Stimulated activated CD4-positive, alpha-beta T cell treated with anti-CD3 and anti-CD28 coated beads, Interleukin-12 subunit alpha, Interleukin-12 subunit beta, amount 100 ng/mL, for 4 hours (primary cell): Measurements from ENCODE around the gene CHIA.
A peak's percentile ranks its signal among the peaks of the same experiment; 100 is the strongest.
"Not testable (repeated sequence)": the region's sequence is repeated elsewhere in the genome, so short reads cannot be mapped to it uniquely, and the experiment has no call there.

Experiments used
- DNase-seq: peaks from one replicate; pipeline ENCODE4 v3.0.0-alpha.2; 2020

Gene CHIA

GRCh38 chr1:111286912-111287311, 3.7 kb upstream of the CHIA start:
- no peak for DNase-seq

DNA sequence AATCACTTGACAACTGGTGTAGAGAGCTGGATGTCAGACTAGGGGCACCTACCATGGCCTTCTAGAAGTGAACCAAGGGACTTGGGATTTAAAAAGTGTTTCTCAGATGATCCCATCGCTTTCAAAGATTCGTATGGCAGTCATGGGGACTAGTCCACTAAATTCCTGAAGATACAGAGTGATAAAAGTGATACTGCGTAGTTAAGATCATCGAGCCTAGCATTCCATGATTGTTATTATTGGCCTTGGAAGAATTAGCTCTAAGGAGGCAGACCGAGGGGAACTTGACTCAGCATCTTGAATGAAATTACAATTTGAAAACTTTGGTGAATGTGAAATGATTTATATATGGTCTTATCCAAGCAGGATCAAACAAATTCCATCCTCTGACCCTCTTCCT, 1.3 kb upstream of the CHIA start:
- DNase-seq, result no peak

DNA sequence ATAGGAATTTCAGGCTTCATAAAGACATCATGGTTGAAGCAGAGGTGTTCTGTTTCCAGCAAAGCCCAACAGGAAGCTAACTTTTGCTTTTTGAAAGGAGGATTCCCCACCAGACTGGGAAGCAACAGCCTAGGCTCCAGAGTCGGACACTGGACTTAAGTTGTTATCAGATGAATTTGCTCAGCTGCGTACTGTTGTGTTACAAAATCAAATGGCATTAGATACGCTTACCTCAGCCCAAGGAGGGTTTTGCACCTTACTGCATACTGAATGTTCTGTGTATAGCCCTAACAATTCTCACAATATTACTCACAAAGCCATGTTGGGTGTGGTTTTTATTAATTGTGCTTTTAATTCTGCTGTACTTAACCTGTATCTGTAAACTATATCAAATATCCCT, 547 bp upstream of the CHIA start:
- DNase-seq, result no peak

- DNase-seq, result no peak
Measured at GRCh38 chr1:111294390-111294789, 3.7 kb downstream of the CHIA start.

DNA sequence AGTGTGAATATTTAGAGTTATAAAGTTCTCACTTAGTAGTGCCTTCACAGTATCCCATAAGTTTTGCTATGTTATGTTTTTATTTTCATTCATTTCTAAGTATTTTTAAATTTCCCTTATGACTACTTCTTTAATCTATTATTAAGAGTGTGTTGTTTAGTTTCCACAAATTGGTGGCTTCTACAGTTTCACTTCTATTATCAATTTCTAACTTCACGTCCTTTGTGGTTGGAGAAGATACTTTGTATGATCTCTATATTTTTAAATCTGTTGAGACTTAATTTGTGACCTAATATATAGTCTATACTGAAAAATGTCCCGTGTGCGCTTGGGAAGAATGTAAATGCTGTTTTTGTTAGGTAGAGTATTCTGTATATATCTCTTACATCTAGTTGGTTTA, 11.7 kb downstream of the CHIA start:
- no peak for DNase-seq

DNA sequence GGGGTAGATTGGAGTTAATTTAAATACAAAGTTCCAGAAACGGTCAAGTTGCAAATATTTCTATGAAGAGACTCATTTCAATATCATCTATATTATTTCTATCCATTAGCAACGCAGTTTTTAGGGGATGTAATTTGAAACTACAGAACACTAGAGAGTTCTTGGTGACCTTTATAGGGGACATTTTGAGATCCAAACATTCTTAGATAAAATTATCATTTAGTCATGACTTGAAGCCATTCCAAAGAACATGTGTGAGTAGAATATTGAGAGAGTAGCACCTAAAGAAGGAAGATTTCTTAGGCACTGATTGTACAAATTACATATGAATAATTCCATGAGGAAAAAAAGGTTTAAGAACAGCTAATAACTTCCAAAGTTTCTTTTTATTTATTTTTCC, 19.0 kb downstream of the CHIA start:
- no peak for DNase-seq

DNA sequence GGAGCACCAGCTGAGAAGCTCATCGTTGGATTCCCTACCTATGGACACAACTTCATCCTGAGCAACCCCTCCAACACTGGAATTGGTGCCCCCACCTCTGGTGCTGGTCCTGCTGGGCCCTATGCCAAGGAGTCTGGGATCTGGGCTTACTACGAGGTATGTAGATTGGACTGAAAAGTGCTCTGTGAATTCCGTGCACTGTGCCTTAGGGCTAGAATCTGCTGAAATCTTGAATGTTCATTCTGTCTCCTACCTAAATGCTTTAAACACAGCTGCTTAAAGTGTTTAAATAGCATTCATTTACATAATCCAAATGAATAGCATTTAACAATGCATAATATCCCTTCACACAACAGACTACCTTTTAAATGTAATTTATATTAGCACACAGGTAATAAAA, 27.9 kb downstream of the CHIA start:
- DNase-seq, result no peak

GRCh38 chr1:111320066-111320879, 29.6 kb downstream of the CHIA start:
- no peak for DNase-seq

- DNase-seq, result no peak
Measured at GRCh38 chr1:111323231-111323630, 32.6 kb downstream of the CHIA start.

GRCh38 chr1:111332190-111332589, 41.5 kb downstream of the CHIA start:
- no peak for DNase-seq

DNA sequence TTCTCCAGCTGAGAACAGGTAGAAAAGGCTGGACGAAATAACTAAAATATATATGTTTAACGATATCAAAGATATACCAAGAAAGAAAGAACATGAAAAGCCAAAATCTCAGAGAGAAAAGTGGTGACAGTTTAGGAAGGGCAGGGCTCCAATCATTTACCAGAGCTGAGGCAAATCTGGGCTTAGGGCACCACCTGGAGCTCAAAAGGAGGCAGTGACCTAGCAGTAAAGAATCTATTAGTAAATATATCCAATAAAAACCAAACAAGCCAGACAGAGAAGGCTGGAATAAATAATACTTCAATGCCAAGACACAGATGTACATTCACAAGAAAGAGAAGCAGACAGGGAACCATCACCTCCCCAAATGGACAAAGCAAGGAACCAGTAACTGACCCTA, 43.5 kb downstream of the CHIA start:
- peak; percentile 31 for DNase-seq

GRCh38 chr1:111335214-111335877, 44.7 kb downstream of the CHIA start:
- DNase-seq, result not testable (repeated sequence)

- DNase-seq, result not testable (repeated sequence)
Measured at GRCh38 chr1:111338849-111339248, 48.2 kb downstream of the CHIA start.

DNA sequence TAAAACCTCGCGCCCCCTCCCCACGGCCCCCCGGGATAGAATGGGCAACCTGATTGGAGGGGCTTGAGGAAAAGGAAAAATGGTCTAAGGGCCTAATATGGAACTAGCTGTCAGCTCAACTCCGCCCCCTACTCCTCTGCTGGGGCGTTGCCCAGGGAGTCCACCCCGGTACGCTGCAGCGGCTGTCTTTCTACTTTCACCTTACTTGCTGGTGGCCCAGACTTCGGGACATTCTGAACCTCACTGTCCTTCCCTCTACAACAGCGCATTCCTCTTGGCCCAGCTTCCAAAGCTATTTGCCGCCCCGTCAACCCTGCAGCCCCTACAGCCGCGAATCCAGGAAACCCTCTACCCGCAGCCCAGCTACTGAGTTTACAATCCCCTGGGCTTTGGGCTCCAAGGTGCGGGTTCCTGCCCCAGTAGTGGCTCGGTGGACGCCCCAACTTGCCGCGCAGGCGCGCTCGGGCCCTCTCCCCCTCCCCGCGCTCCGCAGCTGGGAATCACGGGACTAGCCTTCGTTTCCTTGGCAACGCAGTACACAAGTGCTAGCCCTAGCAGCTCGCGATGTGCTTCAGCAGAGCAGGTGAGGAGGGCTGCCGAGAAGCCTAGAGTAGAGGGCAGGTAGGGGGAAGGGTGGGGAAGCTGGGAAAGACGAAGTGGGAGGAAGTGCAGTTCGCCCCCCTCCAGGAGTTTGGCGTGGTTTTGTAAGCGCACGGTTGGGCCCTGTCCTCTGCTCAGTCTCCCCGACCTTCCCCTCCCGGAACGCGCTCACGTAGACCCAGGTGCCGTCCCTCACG, 55.6 kb downstream of the CHIA start:
- peak; percentile 72 for DNase-seq

DNA sequence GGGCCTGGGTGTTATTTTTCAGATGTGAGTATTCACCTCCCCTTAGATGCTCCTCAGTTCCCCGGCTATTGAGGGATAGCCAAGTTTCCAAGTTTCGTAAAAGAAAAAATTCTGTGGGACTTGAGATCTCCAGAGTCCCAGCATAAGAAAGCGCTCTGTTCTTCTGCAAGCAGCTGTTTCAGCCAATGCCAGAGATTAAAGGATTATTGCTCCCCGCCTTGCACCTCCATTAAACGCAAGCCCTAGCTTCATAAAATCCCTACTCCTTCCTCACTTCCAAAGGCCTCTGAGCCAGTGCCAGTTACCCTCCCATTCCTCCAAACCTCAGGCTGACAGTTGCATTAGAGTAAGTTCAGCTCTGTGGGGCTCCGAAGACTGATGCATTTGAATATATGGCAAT, 56.4 kb downstream of the CHIA start:
- DNase-seq, result no peak

- DNase-seq, result no peak
Measured at GRCh38 chr1:111351700-111352099, 61.0 kb downstream of the CHIA start.

DNA sequence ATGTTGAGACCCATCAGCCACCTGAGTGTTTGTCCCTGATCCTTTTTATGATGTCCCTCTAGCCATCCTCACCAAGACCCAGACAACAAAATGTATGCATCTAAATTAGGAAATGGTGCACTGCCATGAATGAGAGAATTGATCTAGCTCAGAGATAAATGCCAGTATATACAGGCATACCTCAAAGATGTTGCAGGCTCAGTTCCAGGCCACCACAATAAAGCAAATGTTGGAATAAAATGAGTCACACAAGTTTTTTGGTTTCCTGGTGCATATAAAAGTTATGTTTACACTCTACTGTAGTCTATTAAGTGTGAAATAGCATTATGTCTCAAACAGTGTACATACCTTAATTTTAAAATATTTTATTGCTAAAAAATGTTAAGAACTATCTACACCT, 63.9 kb downstream of the CHIA start:
- no peak for DNase-seq

DNA sequence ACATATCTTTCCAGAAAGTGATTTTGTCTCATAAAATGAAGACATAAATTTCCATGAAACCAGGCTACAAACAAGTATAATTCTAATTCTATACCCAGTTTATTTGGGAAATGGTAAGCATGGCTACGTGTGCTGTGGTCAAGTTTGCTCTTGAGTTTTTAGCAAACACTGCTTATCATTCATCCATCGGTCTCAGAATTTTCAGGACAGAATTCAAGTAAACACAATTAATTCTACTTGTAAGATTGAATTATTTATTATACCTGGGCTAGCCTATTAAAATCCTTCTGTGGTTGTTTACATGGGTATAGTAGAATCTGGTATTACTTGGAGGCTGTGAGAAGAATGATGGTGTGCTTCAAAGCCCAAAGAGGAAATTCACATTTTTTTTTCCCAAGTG, 68.3 kb downstream of the CHIA start:
- DNase-seq, result no peak

DNA sequence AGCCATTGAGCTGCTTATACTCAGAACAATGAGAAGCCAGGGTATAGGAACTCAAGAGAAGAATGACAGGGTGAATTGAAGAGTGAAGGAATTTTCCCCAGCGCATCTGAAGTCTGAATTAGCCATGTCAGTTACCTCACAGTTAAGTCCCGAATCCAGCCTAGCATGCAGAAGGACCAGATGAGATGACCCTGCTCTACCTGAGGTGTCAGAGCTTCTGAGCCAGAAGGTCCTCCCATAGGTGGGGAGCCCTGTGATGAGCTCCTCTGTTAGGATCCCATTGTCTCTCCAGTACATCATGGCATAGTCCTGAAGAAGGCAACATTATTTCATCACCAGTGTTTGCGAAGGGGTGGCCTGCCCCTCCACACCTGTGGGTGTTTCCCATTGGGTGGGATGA, 68.7 kb downstream of the CHIA start:
- DNase-seq, result no peak

GRCh38 chr1:111360257-111360656, 69.6 kb downstream of the CHIA start:
- not testable (repeated sequence) for DNase-seq

- no peak for DNase-seq
Measured at GRCh38 chr1:111361761-111362160, 71.1 kb downstream of the CHIA start.

GRCh38 chr1:111364690-111365089, 74.0 kb downstream of the CHIA start:
- DNase-seq, result no peak

DNA sequence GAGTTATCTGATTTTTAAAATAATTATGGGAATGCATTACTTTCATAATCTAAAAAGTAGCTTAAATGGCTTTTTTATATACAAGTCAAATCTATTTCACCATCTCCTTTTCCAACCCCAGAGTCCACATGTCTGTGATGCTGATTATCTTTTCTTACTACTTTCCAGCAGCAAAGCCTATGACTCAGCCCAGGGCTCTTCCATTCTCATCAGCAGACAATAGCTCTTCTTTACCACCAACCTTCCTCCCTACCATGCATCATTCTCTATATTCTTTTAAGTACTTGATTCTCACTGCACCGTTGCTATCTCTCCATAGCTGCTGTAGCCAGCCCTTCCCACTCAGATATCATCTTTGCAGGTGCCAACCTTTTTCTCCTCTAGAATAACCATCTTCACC, 75.6 kb downstream of the CHIA start:
- DNase-seq, result no peak

DNA sequence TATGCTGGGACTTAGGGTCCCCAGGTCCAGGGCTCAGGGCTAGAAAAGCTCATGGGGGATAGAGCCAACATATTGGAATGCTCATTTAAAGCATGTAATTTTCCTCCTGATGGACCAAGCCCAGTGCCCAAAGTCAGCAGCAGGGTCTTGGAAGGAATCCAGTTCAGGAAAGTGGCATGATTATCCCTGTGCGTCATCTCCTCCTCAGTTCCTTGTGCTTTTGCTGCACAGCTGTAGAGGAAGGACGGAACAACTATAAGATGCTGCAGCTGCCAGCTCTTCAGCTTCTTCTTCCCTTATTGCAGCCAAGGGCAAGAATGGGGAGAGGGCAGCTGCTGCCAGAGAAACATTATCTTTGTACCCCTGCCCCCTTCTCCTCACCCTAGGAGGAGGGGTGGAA, 78.5 kb downstream of the CHIA start:
- DNase-seq, result no peak
